Ishikawa (cell line): ENCODE results near the gene FRMPD4.

Source experiments
- CEBPB ChIP-seq: IDR thresholded peaks from 2 replicates; pipeline ENCODE4 v1.6.1; 2012
- FOXM1 ChIP-seq: IDR thresholded peaks from 2 replicates; pipeline ENCODE4 v1.6.1; 2012; ENCODE audit warnings: low read depth, borderline replicate concordance
- RAD21 ChIP-seq: IDR thresholded peaks from 2 replicates; pipeline ENCODE4 v1.6.1; 2012; ENCODE audit warnings: low read depth
- TEAD4 ChIP-seq: IDR thresholded peaks from 2 replicates; pipeline ENCODE4 v1.6.1; 2012

GRCh38 chrX:12363216-12363615 is 224.9 kb downstream of the FRMPD4 start:
- TF ChIP-seq FOXM1 (no peak), RAD21 (no peak), CEBPB (no peak), TEAD4 (no peak)
